GM12872 (cell line): ENCODE results near the gene OTUD7B.

Source experiments
- TF ChIP-seq, protein P1 (sequence below): IDR thresholded peaks from 3 replicates; pipeline ENCODE4 v1.5.1; 2011; ENCODE audit warnings: low read depth, mild to moderate bottlenecking, low read length, moderate library complexity; ENCODE audit not compliant: insufficient read depth

OTUD7B gene

DNA sequence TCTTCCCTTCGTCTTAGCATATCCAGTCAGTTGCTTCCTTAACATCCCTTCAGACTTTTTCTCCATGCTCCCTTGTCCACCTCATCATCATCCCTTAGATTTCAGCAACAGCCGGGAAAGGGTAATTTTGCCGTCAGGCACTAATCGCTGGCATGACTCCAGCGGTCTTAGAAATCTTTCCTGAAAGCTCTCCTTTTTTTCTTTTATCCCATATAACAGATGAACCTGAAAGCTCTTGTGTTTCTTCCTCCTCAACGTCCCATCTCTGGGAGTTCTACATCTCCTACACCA lies 121.6 kb downstream of the OTUD7B start:
- TF ChIP-seq, protein P1, sequence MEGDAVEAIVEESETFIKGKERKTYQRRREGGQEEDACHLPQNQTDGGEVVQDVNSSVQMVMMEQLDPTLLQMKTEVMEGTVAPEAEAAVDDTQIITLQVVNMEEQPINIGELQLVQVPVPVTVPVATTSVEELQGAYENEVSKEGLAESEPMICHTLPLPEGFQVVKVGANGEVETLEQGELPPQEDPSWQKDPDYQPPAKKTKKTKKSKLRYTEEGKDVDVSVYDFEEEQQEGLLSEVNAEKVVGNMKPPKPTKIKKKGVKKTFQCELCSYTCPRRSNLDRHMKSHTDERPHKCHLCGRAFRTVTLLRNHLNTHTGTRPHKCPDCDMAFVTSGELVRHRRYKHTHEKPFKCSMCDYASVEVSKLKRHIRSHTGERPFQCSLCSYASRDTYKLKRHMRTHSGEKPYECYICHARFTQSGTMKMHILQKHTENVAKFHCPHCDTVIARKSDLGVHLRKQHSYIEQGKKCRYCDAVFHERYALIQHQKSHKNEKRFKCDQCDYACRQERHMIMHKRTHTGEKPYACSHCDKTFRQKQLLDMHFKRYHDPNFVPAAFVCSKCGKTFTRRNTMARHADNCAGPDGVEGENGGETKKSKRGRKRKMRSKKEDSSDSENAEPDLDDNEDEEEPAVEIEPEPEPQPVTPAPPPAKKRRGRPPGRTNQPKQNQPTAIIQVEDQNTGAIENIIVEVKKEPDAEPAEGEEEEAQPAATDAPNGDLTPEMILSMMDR: no peak

DNA sequence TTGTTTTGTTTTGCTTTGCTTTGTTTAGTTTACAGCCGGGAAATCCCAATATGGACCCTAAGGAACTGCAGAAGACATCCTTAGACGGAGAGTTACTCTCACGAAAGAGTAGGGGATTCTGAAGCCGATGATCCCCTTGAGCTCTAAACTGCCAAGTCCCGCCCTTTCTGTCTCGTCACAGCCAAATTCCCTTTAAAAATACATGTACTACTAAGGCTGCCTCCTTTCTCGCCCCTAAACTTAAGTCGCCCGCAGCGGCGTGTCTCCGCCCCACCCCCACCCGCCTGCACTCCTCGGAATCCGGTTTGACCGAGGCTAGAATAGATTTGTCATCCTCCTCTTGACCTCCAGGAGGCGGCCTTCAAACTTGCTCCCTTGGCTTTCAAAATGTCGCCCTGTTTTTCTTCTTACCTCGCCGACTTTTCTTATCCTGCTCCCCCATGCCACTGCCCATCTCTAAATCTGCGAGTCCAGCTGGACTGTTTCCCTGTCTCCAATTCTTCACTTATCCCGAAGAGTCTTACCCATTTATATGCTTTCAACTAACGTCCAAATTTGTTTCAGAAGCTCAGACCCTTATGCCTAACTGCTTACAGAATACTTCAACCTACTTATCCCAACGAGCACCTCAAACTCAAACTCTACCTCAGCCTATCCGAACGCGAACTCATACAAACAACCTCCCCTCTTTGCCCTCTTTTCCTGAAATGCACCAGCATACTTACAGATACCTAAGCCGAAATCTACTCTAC lies 122.1 kb downstream of the OTUD7B start:
- TF ChIP-seq, protein P1: peak; percentile 72
